Hepatocyte (in vitro differentiated cells): ENCODE results near the gene PABPN1.

Experiments
- CTCF ChIP-seq: fragments of 200-600 bp; sonication (generic); IDR thresholded peaks from 2 replicates; pipeline ENCODE4 v1.5.1; 2016; ENCODE audit warnings: antibody characterized with exemption, mild to moderate bottlenecking; ENCODE audit not compliant: poor library complexity
- EZH2 ChIP-seq: fragments of 200-600 bp; sonication (generic); IDR thresholded peaks from 2 replicates; pipeline ENCODE4 v1.6.1; 2016; ENCODE audit warnings: antibody characterized with exemption, mild to moderate bottlenecking, borderline replicate concordance

- TF ChIP-seq CTCF (no peak), EZH2 (no peak)
Observed at GRCh38 chr14:23366426-23366921, 45.2 kb downstream of the PABPN1 start.
